D721Med (cell line): Measurements from ENCODE around the gene TOPAZ1.

ENCODE experiments used
- DNase-seq: peaks from one replicate; pipeline ENCODE4 v3.0.0; 2011; ENCODE audit warnings: low spot score; ENCODE audit not compliant: insufficient read length
- FAIRE-seq: peaks from 2 replicates; lab custom pipeline; 2011; peaks lifted over from hg19 to GRCh38; lab: Jason Lieb, UNC
- TF ChIP-seq, protein P1 (sequence below): IDR thresholded peaks from 2 replicates; pipeline ENCODE4 v1.5.1; 2012; ENCODE audit warnings: mild to moderate bottlenecking, control low read depth; ENCODE audit not compliant: insufficient read depth; ENCODE audit errors: missing control alignments

Gene TOPAZ1

GRCh38 chr3:44348993-44349392, 107.3 kb downstream of the TOPAZ1 start:
- TF ChIP-seq, protein P1, sequence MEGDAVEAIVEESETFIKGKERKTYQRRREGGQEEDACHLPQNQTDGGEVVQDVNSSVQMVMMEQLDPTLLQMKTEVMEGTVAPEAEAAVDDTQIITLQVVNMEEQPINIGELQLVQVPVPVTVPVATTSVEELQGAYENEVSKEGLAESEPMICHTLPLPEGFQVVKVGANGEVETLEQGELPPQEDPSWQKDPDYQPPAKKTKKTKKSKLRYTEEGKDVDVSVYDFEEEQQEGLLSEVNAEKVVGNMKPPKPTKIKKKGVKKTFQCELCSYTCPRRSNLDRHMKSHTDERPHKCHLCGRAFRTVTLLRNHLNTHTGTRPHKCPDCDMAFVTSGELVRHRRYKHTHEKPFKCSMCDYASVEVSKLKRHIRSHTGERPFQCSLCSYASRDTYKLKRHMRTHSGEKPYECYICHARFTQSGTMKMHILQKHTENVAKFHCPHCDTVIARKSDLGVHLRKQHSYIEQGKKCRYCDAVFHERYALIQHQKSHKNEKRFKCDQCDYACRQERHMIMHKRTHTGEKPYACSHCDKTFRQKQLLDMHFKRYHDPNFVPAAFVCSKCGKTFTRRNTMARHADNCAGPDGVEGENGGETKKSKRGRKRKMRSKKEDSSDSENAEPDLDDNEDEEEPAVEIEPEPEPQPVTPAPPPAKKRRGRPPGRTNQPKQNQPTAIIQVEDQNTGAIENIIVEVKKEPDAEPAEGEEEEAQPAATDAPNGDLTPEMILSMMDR: no peak
- FAIRE-seq: no peak
- no peak for DNase-seq

- TF ChIP-seq, protein P1: no peak
- FAIRE-seq: no peak
These were observed 111.8 kb downstream of the TOPAZ1 start for GRCh38 chr3:44353355-44353924.

DNA sequence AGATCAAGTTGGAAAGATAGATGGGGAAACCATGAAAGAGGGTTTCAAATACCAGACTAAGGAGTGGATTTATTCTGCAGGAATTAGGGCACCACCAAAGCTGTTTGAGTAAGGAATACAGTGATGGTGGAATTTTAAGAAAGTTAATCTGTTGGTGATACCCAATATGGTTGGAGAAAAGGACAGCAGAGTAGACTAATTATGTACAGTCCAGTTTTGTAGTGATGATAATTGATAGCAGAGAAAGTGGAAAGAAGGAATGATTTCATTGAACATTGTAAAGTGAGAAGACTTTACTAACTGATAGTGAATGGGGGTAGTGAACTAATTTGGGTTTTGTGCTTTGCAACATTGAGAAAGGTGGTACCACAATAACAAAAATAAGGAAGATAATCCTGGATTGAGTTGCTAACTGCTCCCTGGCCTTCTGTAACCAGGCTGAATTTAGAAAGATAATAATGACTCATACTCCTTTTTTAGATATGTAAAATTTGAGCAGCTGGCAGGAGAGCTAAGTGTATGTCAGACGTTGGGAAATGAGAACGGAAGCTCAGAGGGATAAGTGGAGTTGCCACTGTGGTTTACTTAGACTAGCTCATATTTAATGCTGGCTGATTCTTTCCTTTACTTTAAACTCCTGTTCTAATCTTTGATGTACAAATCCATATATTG, 113.8 kb downstream of the TOPAZ1 start:
- FAIRE-seq: no peak
- DNase-seq: no peak
- TF ChIP-seq, protein P1: no peak

More at GRCh38 chr3:44353355-44353924, 111.8 kb downstream of the TOPAZ1 start:
- no peak for DNase-seq

DNA sequence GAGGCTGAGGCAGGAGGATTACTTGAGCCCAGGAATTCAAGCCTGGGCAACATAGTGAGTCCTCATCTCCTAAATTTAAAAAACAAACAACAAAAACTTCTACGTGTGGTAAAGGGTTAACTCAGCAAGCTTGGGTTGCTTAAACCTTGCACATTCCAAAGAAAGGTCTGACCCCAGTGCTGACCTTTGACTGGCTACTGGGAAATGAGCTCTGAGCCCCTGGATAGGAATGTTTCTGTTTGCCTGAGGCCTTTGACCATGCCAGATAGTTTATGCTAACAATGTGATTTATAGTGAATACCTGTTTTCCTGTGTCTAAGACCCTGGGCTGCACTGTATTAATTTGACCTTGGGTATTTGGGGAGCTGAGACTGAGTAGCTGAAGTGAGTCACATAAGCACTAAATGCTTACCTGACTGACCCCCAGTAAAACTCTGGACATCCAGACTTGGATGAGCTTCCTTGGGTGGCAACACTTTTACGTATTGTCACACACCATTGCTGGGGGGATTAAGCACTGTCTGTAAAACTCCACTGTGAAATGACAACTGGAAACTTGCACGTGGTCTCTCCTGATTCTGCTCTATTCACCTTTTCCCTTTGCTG, 117.6 kb downstream of the TOPAZ1 start:
- TF ChIP-seq, protein P1: no peak
- DNase-seq: no peak
- no peak for FAIRE-seq

- TF ChIP-seq, protein P1: no peak
- DNase-seq (no peak), FAIRE-seq (no peak)
These were observed 121.9 kb downstream of the TOPAZ1 start for GRCh38 chr3:44363591-44363990.

GRCh38 chr3:44365952-44366351, 124.3 kb downstream of the TOPAZ1 start:
- TF ChIP-seq, protein P1: no peak
- FAIRE-seq (no peak), DNase-seq (no peak)

DNA sequence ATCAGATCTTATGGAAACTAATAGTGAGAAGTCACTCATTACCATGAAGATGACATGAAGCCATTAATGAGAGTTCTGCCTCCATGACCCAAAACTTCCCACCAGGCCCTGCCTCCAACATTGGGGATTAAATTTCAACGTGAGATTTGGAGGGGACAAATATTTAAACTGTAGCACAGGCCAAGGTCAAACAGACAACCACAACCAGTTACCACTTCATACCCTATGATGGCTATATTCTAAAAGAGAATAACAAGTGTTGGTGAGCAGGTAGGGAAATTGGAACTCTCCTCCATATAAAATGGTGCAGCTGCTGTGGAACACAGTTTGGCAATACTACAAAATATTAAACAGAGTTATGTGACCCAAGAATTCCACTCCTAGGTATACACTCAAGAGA, 133.8 kb downstream of the TOPAZ1 start:
- DNase-seq (no peak), FAIRE-seq (no peak)
- TF ChIP-seq, protein P1: no peak
